ENCODE data around the gene WSCD1. TPM values are rescaled to one million over a fixed set of nuclear protein-coding genes. Genes with fewer than 3 reads are reported as not detected.

Gene WSCD1
- total and polyA plus RNA-seq, 2 donors (not counting 3 experiments of a cell fraction or from before 2014, with no cell fraction given): 21.5 to 49.4 TPM

DNA sequence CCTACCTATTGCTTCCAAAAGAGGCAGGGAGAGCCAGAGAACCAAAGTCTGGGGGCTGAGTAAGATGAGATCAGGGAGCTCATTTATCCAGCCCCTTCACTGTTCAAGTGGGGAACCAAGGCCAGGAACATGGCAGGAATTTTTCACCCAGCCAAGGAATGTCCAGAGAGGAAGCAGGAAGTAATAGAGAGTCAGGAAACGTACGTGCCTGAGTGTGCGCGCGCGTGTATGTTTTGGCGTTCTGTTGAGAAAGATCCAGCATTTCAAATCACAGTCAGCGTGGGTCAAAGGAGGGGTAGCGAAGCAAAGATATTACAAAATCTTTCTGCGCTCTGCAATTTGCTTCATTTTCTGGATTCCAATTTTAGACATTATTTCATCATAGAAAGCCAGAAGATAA lies 41.9 kb upstream of the WSCD1 start:
- no TSS peak for BruUV-seq (replicated peaks)
- dilution Hi-C loops (cut with MboI; ENCODE audit: extremely low pct_ligation_motif_present, low sequenced_read_pairs) (no loop called here), intact Hi-C loops (cut with micrococcal nuclease) (no loop called here)
- Histone ChIP-seq H3K4me3 (replicated peaks in 1 of 3; ENCODE audit: insufficient read depth in 1 of 3, low read depth in 1 of 3, low read length in 3 of 3) (no peak overlapping the region), H3K27me3 (ENCODE audit: control insufficient read depth in 2 of 2, insufficient read depth in 2 of 2, low read length in 2 of 2) (no peaks in the 10 kb centered on the region), H3K36me3 (ENCODE audit: control insufficient read depth in 2 of 2, extremely low read depth in 1 of 2, insufficient read depth in 2 of 2, low read length in 2 of 2) (no peaks in the 10 kb centered on the region), H3K79me2 (ENCODE audit: control insufficient read depth, insufficient read depth, low read length) (no peaks in the 10 kb centered on the region), H3K4me2 (ENCODE audit: insufficient read depth, low read length) (peak overlapping the region; percentile 38), H2AFZ (ENCODE audit: low read depth, low read length) (peak overlapping the region; percentile 80), H3K9me3 (replicated peaks; ENCODE audit: control insufficient read depth, insufficient read depth, low read length) (no peaks in the 10 kb centered on the region), H3K9me1 (replicated peaks; ENCODE audit: control insufficient read depth, extremely low read depth, insufficient read depth, low read length) (no peaks in the 10 kb centered on the region), H3K9ac (replicated peaks; ENCODE audit: extremely low read depth, insufficient read depth, low read length) (no peak overlapping the region), H4K20me1 (replicated peaks; ENCODE audit: control insufficient read depth, extremely low read depth, insufficient read depth, low read length) (no peaks in the 10 kb centered on the region), H3K4me1 (ENCODE audit: control insufficient read depth, extremely low read depth, insufficient read depth, low read length) (peaks cover 8% of the 10 kb centered on the region), H3K27ac (ENCODE audit: insufficient read depth, low read depth, low read length) (no peak overlapping the region)
- DNase-seq (ENCODE audit: low read depth, low spot score) (peak; percentile 40), FAIRE-seq (peak; percentile 72)
- peak; percentile 17 for TF ChIP-seq POLR2AphosphoS5 (IDR thresholded peaks at IDR 0.05; ENCODE audit: insufficient read depth, low read depth, low read length)
- TF ChIP-seq EZH2 (IDR thresholded peaks at IDR 0.05; ENCODE audit: borderline replicate concordance, low read depth, low read length, severe bottlenecking): no peak
- TF ChIP-seq FOS (IDR thresholded peaks at IDR 0.05; ENCODE audit: borderline replicate concordance, insufficient read depth, low read length): no peak
- ChIA-PET CTCF (no interaction called here), POLR2A (interaction anchor here (0.7 kb wide), 1 partner anchor 135 kb away, joined by 3 read pairs; no protein-coding TSS in a partner anchor)

GRCh38 chr17:6035801-6036394 lies 34.3 kb upstream of the WSCD1 start:
- no TSS peak for BruUV-seq (replicated peaks)

More at GRCh38 chr17:6035801-6036394, 34.3 kb upstream of the WSCD1 start:
- POLR2A ChIA-PET: no interaction called here
- H4K20me1 ChIP-seq (replicated peaks; ENCODE audit: control insufficient read depth, extremely low read depth, insufficient read depth, low read length): no peaks in the 10 kb centered on the region
- H3K27me3 ChIP-seq (ENCODE audit: control insufficient read depth in 2 of 2, insufficient read depth in 2 of 2, low read length in 2 of 2): no peaks in the 10 kb centered on the region
- no peaks in the 10 kb centered on the region for H3K36me3 ChIP-seq (ENCODE audit: control insufficient read depth in 2 of 2, extremely low read depth in 1 of 2, insufficient read depth in 2 of 2, low read length in 2 of 2)
- no peaks in the 10 kb centered on the region for H3K79me2 ChIP-seq (ENCODE audit: control insufficient read depth, insufficient read depth, low read length)
- intact Hi-C loops (cut with micrococcal nuclease): no loop called here
- no peak overlapping the region for H3K4me2 ChIP-seq (ENCODE audit: insufficient read depth, low read length)
- dilution Hi-C loops (cut with MboI; ENCODE audit: extremely low pct_ligation_motif_present, low sequenced_read_pairs): no loop called here
- H3K9me3 ChIP-seq (replicated peaks; ENCODE audit: control insufficient read depth, insufficient read depth, low read length): no peaks in the 10 kb centered on the region
- H3K27ac ChIP-seq (ENCODE audit: insufficient read depth, low read depth, low read length): no peak overlapping the region
- H3K4me3 ChIP-seq (replicated peaks in 1 of 3; ENCODE audit: insufficient read depth in 1 of 3, low read depth in 1 of 3, low read length in 3 of 3): no peak overlapping the region
- H3K9ac ChIP-seq (replicated peaks; ENCODE audit: extremely low read depth, insufficient read depth, low read length): no peak overlapping the region
- TF ChIP-seq GATA2 (IDR thresholded peaks at IDR 0.05; ENCODE audit: insufficient read depth, insufficient read length, low read depth, low read length) (no peak), MYC (IDR thresholded peaks at IDR 0.05; ENCODE audit: low read depth, low read length) (no peak), JUN (IDR thresholded peaks at IDR 0.05; ENCODE audit: borderline replicate concordance, insufficient read depth, insufficient read length, low read depth) (no peak)
- no peak for FAIRE-seq
- CTCF ChIA-PET: interaction anchor here (2.1 kb wide), 1 partner anchor 33 kb away, joined by 6 read pairs; no protein-coding TSS in a partner anchor
- no peaks in the 10 kb centered on the region for H3K9me1 ChIP-seq (replicated peaks; ENCODE audit: control insufficient read depth, extremely low read depth, insufficient read depth, low read length)
- DNase-seq (ENCODE audit: low read depth, low spot score): no peak
- H3K4me1 ChIP-seq (ENCODE audit: control insufficient read depth, extremely low read depth, insufficient read depth, low read length): no peaks in the 10 kb centered on the region
- no peak overlapping the region for H2AFZ ChIP-seq (ENCODE audit: low read depth, low read length)

Measured in endothelial cell of umbilical vein (primary cell).